Lower leg skin (tissue), 3 donors: ENCODE measurements around the gene PPFIBP2.

Experiments used
- POLR2A ChIP-seq, 2 donors: fragments of 450-650 bp; IDR thresholded peaks; one replicate each; pipeline ENCODE4 v1.6.1; 2016 to 2017; ENCODE audit warnings: antibody characterized with exemption in 2 of 2, mild to moderate bottlenecking in 1 of 2, moderate library complexity in 1 of 2
- TF ChIP-seq, protein P1 (sequence below), 3 donors: fragments of 450-650 bp; IDR thresholded peaks; one replicate each; pipeline ENCODE4 v1.5.1; 2016; ENCODE audit warnings: antibody characterized with exemption in 3 of 3, mild to moderate bottlenecking in 3 of 3, moderate library complexity in 2 of 3

DNA sequence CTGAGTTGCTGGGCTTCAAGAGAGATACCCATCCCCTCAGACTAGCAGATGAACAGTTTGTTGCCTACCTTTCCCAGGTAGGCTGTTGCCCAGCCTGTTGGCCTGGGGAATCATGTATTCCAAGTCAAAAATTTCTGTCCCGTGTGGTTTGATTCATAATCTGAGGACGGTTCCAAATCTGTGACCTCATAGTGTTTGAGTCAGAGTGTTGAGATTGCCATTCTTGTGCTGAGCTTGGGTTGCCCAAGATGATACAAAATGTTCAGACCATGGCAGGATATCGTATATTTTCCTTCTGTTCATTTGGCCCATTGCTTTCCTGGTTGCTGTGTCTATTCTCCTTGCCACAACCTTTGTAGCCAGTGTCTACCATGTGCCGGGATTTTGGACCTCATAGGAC, 95.2 kb downstream of the PPFIBP2 start:
- TF ChIP-seq, protein P1, sequence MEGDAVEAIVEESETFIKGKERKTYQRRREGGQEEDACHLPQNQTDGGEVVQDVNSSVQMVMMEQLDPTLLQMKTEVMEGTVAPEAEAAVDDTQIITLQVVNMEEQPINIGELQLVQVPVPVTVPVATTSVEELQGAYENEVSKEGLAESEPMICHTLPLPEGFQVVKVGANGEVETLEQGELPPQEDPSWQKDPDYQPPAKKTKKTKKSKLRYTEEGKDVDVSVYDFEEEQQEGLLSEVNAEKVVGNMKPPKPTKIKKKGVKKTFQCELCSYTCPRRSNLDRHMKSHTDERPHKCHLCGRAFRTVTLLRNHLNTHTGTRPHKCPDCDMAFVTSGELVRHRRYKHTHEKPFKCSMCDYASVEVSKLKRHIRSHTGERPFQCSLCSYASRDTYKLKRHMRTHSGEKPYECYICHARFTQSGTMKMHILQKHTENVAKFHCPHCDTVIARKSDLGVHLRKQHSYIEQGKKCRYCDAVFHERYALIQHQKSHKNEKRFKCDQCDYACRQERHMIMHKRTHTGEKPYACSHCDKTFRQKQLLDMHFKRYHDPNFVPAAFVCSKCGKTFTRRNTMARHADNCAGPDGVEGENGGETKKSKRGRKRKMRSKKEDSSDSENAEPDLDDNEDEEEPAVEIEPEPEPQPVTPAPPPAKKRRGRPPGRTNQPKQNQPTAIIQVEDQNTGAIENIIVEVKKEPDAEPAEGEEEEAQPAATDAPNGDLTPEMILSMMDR (IDR thresholded peaks at IDR 0.05) = no peak
- TF ChIP-seq POLR2A (IDR thresholded peaks at IDR 0.05) = no peak
